GM20000 (cell line): ENCODE data around the gene PRCD.
A peak's percentile ranks its signal among the peaks of the same experiment; 100 is the strongest.
"Not testable (repeated sequence)": the region's sequence is repeated elsewhere in the genome, so short reads cannot be mapped to it uniquely, and the experiment has no call there.

ENCODE experiments used
- DNase-seq: peaks from one replicate; pipeline ENCODE4 v3.0.0; 2012; ENCODE audit warnings: low spot score
- CTCF ChIP-seq: IDR thresholded peaks from 2 replicates; pipeline ENCODE4 v1.5.1; 2012; ENCODE audit warnings: mild to moderate bottlenecking, control low read depth; ENCODE audit errors: extremely low read depth, missing control alignments

The PRCD gene

GRCh38 chr17:76553178-76553908 lies 13.5 kb downstream of the PRCD start:
- DNase-seq: no peak
- TF ChIP-seq CTCF: no peak

GRCh38 chr17:76554131-76554530 lies 14.3 kb downstream of the PRCD start:
- TF ChIP-seq CTCF: no peak
- no peak for DNase-seq

- no peak for DNase-seq
- no peak for TF ChIP-seq CTCF
Observed at GRCh38 chr17:76556765-76557367, 17.0 kb downstream of the PRCD start.

GRCh38 chr17:76557368-76558197 lies 17.7 kb downstream of the PRCD start:
- DNase-seq: peak; percentile 91
- TF ChIP-seq CTCF: peak; percentile 36

- TF ChIP-seq CTCF: peak; percentile 52
- DNase-seq: no peak
Observed at GRCh38 chr17:76558198-76559095, 18.6 kb downstream of the PRCD start.

- DNase-seq: not testable (repeated sequence)
Observed at GRCh38 chr17:76559460-76559859, 19.6 kb downstream of the PRCD start.
